Activated gamma-delta T cell treated with Interleukin-2 at 50 U/mL for 16 hours (primary cell): ENCODE data around the gene HIP1R.

Source experiments
- DNase-seq: peaks from one replicate; pipeline ENCODE4 v3.0.0-alpha.2; 2020

Gene HIP1R

DNA sequence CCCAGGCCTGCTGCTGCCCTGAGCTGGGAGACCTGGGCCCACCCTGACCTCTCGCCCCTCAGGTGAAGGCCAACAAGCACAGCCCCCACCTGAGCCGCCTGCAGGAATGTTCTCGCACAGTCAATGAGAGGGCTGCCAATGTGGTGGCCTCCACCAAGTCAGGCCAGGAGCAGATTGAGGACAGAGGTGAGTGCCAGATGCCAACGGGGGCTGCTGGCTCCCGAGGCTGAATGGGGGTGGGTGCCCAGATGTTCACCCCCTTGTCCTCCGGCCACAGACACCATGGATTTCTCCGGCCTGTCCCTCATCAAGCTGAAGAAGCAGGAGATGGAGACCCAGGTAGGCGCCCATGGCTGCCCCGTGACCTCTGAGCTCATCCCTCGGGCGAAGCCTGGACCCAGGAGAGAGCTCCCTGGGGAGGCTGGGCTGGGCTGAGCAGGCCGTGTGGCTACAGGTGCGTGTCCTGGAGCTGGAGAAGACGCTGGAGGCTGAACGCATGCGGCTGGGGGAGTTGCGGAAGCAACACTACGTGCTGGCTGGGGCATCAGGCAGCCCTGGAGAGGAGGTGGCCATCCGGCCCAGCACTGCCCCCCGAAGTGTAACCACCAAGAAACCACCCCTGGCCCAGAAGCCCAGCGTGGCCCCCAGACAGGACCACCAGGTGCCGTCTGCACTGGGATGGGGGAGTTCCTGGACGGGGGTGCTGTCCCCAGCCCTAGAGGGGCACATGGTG, 25.8 kb downstream of the HIP1R start:
- DNase-seq: no peak

DNA sequence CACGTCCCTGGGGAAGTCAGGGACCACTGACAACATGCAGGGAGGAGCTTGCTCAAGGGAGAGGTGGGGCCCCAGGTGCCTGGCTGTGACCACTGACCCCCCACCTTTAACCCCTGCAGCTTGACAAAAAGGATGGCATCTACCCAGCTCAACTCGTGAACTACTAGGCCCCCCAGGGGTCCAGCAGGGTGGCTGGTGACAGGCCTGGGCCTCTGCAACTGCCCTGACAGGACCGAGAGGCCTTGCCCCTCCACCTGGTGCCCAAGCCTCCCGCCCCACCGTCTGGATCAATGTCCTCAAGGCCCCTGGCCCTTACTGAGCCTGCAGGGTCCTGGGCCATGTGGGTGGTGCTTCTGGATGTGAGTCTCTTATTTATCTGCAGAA, 26.3 kb downstream of the HIP1R start:
- no peak for DNase-seq

DNA sequence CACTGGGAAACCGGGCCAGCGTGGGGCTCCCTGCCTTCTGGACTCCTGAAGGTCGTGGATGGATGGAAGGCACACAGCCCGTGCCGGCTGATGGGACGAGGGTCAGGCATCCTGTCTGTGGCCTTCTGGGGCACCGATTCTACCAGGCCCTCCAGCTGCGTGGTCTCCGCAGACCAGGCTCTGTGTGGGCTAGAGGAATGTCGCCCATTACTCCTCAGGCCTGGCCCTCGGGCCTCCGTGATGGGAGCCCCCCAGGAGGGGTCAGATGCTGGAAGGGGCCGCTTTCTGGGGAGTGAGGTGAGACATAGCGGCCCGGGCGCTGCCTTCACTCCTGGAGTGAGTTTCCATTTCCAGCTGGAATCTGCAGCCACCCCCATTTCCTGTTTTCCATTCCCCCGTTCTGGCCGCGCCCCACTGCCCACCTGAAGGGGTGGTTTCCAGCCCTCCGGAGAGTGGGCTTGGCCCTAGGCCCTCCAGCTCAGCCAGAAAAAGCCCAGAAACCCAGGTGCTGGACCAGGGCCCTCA, 26.9 kb downstream of the HIP1R start:
- no peak for DNase-seq

DNA sequence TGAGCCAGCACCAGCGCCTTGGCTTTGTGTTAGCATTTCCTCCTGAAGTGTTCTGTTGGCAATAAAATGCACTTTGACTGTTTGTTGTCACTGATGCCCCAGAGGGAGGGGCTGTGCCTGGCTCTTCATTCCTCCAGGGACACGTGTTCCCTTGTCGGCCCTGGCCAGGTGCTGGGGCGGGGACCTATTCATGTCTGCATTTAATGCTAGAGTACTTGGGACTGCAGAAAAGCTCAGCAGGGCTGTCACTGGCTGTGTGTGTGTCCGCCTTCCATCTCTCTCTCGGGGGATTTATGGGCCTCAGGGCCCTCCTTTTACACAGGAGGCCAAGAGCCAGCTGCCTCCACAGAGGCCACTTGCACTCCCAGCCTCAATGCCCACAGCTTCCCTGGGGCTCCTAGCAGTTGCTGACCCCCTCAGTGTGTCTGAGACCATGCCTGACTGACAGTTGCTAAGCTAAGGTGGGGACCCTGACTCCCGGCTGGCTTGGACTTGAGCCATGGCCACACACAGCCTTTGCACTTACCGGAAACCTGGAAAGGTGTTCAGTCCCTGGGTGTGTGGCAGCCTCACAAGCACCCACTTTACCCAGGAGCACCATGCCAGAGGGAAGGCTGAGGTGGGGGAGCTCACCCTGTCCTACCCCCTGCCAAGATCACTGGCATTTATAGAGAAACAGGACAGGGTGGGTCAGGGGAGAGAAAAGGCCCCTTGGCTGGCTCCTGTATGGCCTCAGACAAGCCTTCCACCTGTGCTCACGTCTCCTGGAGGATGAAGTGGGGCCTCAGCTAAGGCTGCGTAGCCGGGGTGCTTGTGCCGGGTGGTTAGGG, 27.8 kb downstream of the HIP1R start:
- no peak for DNase-seq

DNA sequence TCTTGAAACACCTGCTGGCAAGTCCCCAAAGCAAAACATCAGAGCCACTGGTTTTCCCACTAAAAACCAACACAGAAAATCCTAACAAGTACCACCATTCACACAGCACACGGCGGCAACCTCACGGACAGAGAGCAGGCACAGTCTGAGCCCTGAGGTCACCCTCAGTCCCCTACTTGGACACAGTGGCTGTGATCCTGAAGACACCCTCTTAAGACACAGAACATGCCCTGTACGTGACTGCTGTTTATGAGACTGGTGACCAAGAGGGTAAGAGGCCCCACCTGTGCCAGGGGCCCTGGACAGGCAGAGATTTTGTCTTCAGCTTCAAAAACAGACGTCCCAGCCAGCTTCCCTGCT, 29.6 kb downstream of the HIP1R start:
- no peak for DNase-seq

DNA sequence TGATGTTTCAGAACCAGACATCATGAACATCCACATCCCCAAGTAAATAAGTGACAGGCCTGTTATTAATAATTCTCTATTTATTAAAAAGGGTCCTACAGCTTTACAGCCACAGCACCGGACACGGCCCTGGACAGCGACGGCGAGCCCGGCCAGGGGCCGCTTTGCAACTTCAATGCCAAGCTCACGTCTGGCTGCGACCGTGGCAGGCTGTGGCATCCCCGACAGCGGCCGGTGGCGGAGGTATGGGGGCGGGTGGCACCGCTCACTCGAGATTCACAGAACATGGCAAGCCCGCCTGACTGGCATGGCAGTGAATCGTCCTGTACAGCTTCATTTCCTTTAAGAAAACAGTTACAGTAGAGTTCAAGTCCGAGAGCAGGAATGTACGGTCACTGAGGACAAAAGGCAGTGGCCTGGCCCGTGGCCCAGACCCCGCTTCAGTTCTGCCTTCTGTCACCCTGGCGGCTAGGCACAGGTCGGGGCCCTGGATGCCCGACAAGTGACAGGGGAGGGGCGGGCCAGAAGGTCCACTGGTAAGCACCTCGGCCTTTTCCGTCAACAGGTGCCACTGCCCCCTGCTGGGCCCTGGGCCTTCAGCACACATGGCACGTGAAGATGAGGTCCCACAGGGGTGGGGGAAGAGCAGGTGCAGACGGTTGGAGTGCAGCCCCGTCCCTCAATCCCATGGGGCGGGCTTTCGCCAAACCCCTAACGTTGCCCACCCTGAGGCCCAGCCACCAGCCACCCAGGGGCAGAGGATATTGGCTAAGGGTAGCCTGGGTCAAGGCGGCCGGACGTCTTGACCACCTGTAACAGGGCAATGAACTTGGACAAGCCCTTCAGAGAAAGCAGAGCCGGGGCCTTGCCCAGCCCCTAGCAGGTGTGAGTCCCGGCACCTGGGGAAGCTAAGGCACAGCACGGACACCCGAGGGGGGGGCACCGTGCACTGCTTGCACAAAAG, 30.3 kb downstream of the HIP1R start:
- no peak for DNase-seq

DNA sequence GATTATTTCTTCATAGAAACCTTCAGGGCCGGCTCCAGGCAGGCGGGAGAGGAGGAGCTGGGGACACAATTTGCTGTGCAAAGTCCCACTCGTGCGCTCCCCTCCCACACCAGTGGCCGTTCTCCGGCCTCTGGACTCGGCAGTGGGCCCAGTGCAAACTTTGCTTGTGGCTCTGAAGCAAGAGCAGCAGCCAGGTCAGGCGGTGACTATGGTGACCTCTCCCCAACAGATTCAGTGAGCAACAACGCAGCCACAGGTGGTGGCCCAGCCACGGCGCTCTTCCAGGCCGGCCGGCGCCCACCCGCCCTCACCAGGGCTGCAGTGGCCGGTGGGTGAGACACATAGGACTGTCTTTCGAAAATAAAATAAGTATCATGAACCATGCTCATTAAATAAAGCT, 31.1 kb downstream of the HIP1R start:
- no peak for DNase-seq

DNA sequence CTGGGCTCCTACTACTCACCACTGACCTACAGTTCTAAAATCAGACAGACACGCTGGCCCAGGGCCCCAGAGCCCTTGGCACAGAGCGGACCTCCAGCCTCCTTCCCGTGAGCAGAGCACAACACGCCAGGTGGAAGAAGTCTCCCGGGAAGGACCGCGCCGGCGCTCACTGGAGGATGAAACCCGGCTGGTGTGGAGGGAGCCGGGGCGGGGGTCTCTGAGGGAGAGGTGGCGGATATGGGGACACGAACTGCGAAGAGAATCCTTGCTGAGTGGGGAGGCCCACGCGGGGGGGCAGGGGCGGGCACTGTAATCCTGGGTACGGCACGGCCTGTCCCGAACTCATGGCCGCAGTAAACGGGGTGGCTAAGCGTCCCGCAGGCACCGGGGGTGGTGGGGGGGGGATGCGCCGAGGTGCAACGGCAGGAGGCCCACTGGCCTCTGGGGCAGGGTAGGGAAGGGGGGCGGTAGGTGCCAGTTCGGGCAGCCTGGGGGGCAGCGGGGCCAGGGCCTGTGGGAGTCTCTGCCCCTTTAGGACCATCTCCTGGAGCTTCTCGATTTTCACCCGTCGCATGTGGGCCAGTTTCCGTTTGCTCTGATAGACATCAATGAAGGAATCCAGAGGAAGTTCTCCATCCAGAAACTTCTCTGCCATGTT, 31.8 kb downstream of the HIP1R start:
- no peak for DNase-seq

DNA sequence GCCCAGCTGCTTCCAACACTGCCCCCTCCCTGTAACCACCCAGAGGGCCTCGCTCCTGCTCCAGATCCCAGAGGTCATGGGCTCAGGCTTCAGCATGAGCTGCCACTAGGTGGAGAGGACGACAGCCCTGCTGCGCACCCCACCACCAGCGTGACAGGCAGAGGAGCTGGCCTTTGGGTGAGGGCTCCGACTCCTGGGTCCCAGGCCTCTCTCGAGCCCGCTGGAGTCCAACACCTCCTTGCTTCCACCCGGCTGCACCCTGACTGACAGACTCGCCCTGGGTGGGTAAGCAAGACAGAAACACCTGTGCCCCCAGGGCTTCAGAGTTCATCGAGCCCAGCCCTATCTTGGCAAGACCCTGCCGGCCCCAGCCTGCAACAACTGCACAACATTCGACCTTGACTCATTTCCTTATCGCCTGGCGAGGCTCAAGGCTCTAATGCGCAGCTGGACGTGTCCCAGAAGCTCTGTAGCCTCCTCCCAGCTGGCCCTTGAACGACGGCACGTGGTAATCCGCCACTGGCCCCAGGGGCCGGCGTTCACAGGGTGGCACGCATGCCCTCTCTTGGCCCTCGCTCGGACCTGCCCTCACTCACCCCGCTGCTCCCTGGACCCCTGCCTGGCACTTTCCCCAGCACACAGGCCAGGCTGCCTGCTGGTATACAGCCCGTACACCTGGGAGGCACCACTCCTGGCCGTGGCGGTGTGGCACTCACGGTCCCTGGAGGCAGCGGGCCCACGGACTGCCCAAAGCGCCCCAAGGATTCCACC, 32.6 kb downstream of the HIP1R start:
- DNase-seq: no peak

DNA sequence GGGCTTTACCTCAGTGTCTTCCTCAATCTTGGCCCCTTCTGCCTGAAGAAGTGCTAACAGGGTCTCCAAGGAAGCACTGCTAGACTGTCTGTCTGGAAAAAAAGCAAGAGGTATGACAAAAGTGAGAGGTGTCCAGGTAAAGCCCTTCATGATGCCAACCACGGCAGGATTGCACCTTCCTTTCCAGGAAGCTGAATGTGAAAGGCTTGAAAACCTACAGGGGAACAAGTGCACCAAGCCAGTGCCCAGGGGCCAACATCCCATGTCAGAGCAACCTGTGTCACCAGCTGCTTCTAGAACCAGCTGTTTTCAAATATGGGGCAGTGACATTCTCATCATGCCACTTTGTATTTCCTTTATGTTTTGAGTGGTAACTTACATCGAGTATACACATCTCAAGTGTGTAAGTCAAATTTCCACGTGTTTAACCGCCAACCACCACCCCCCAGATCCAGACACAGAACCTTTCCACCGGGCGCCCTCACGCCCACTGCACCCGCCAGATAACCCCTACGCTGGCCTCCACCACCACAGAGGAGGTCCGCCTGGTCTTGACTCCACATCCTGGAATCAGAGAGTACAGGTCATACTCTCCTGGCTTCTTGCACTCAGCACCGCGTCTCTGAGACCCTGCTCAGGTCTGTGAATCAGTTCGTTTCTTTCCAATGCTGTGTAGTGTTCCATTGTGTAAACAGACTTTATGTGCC, 33.4 kb downstream of the HIP1R start:
- no peak for DNase-seq

DNA sequence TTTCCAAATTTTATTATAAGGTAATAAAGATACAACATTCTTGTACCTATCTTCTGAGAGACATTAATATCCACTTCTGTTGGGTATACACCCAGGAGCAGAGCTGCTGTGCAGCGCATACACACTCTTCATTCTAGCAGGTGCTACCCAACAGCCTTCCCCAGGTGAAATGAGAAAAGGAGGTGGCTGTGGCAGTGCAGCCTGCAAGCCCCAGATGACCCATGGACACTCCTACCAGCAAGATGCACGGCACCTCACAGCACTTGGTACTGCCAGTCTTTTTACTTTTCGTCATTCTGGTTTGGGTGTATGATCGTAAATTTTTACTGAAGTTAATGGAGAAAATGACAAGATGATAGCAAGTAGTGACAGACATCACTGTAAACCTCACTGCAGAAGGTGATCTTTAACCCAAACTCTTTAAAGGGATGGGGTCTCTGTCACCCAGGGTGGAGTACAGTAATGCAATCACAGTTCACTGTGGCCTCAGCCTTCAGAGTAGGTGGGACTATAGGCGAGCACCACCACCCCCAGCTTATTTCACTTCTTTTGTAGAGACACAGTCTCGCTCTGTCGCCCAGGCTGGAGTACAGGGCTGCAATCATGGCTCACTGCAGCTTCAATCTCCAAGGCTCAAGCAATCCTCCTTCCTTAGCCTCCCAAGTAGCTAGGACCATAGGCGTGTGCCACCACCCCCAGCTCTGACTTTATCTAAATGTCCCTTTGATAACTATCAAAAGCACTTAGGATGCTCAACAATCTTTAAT, 34.1 kb downstream of the HIP1R start:
- DNase-seq: no peak

DNA sequence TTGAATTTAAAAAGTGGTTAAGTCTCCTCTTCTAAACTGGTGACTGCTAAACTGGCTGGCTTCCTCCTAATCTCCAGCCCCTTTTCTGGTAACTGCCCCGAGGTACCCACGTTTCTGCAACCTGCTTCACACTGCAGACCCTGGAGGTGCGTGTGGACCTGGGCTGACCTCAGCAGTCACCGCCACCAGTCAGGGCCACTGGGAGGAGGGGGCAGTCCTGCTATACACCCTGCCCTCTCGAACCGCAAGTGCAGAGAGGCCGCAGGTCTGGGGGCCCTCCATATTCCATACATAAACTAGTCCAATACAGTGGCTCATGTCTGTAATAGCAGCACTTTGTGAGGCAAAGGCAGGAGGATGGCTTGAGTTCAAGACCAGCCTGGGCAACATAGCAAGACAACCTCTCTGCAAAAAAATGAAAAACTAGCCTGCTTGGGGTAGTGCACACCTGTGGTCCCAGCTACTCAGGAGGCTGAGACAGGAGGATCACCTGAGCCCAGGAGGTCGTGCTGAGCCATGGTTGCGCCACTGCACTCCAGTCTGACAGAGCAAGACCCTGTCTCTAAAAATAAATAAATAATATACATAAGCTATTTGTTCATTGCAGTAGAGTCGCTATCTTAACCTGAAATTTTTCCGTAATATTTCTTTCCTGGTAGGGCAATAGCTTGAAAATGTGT, 35.0 kb downstream of the HIP1R start:
- no peak for DNase-seq

DNA sequence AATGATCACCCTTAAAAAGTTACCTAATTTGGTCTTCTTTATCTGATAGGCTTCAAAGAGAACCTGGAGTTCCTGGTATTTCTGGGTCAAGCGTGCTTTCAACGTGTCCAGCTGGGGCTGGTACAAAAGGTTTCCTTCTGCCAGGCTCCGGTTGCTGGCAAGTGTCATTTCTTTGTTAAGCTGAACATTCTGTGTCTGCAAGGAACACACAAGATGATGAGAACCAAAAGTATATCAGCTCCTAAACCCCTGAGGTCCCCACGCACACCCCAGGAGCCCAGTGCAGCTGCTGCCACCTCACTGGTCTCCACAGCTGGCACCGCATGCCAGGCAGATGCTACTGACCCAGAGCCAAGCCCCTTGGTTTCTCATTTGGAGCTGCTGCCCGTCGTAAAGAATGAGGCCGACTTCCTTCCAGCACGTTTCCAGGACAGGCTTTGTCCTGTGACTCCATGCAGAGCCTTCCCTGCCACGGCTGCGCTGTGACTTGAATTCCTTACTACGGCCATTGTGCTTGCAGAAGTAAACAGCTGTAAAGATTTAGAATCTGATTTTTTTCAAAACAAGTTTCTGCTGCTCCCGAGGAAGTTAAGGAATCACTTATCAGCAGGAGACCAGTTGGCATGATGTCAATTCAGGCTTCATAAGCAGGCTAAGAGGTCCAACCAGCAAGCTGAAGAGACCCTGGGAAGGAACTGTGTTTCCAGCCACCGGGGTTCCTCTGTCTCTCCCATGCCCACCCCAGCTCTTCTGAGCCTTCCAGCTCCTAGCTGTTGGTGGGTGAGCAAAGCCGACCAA, 35.8 kb downstream of the HIP1R start:
- no peak for DNase-seq

DNA sequence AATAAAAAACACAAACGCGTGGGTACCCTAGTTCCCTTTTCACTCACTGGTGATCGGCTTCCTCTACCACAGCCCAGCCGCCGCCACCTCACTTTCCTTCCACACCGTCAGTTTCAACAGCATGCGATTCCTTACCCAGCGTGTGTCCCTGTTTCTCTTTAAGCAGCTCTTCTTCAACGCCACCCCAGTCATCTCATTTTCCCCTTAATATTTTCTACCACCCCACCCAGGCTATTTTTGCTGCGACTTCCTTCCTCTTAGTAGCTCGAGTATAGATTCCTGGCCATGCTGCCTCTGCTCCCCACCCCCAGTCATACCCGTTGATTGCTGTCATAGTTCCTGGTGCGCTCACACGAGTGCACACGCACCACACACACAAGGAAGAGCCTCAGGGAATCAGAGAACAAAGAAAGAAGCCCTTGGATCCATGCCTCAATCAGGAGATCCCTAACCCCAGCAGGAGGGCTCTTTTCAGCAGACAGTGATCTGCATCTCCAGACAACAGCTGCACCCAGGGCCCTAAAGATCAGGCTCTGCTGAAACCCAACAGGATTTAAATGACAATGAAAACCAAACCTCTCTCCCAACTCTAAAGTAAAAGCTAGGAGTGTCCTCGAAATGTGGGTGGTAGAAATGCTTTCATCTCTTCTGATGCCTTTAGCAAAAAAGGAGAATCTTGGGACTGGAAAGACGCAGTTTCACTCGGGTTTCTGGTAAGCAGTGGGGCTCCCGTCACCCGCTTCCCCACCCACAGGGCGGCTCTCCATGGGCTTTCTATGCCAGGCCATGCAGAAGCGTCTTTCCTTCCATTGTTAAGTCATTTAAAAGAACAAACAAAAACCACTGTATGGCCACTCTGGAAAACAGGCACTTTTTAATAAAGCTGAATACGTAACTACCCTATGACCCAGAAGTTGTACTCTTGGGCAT, 36.9 kb downstream of the HIP1R start:
- DNase-seq: no peak

DNA sequence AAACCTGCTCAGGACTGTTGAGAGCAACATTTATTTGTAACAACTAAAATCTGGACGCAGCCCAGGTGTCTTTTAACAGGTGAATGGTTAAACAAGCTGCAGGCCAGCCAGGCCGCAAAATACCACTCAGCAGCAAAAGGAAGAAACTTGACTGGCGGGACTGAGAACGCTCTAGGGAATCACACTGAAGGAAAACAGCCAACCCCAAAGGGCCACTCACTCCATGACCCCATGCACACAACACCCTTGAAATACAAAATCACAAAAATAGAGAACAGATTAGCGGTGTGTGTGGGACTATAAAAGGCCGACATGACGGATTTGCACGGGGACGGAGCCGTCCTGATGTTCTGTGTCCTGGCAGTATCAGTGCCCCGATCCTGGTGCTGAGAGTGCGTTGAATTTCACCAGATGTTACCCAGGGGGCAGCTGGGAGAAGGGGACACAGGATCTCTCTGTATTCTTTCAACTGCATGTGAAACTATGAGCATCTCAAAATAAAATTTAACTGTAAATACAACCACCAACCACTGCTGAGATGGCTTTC, 37.6 kb downstream of the HIP1R start:
- DNase-seq: no peak

DNA sequence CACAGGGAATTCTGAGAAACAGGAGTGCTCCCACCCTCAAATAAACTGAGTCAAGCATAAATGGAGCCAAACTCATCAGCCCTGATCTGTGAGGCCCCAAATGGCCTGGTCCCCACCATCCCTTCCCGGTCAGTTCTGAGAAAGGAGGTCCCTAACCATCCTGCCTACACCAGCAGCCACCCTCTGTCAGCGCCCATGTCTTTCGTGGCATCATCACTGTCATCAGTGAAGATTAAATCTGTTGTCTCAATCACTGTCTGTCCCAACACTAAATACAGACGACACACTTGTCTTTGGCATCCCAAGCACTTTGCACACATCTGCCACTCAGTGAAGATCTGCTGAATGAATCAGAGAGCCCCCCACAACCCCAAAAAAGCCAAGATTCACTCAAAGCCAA, 38.3 kb downstream of the HIP1R start:
- DNase-seq: no peak

DNA sequence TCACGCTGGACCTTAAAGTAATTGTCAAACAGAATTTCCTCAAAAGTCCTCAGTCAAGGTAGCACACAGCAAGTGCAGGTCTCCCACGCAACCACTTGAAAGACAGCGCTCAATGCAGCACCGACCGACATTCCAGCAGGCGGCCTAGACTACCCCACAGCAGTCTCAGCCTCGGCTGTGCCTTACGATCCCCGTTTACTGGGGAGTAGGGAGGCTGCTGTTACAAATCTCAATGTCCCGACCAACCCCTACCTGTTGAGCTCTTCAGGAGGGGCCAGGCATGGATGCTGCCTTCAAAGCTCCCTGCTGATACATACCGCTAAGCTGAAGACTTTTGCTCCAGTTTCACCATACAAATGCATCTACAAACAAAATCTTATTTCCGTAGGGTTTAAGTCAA, 38.8 kb downstream of the HIP1R start:
- DNase-seq: peak; percentile 36
